HepG2 (cell line): Measurements from ENCODE around the gene TNIP1. TPM values are rescaled to one million over a fixed set of nuclear protein-coding genes. Genes with fewer than 3 reads are reported as not detected.
A peak's percentile ranks its signal among the peaks of the same experiment; 100 is the strongest.

Experiments used
- ATAD3A ChIP-seq: sonication (generic); formaldehyde crosslinking; IDR thresholded peaks from 2 replicates; pipeline ENCODE4 v1.4.0; 2020; ENCODE audit warnings: missing genetic modification reagents
- BHLHE40 ChIP-seq: IDR thresholded peaks from 2 replicates; pipeline ENCODE4 v1.6.1; 2011; ENCODE audit warnings: low read length, improper control_type of control experiment
- CBX5 ChIP-seq: sonication (generic); formaldehyde crosslinking; IDR thresholded peaks from 2 replicates; pipeline ENCODE4 v1.4.0; 2020; ENCODE audit warnings: missing genetic modification reagents, borderline replicate concordance
- KDM5B ChIP-seq: sonication (generic); formaldehyde crosslinking; IDR thresholded peaks from 2 replicates; pipeline ENCODE4 v1.4.0; 2020; ENCODE audit warnings: missing genetic modification reagents, mild to moderate bottlenecking, borderline replicate concordance
- MAF1 ChIP-seq: sonication (generic); formaldehyde crosslinking; IDR thresholded peaks from 2 replicates; pipeline ENCODE4 v1.5.0; 2020; ENCODE audit warnings: missing genetic modification reagents, borderline replicate concordance
- MYNN ChIP-seq: sonication (generic); formaldehyde crosslinking; IDR thresholded peaks from 2 replicates; pipeline ENCODE4 v1.4.0; 2020; ENCODE audit warnings: mild to moderate bottlenecking, low read depth, missing genetic modification reagents
- RFX3 ChIP-seq: IDR thresholded peaks from 2 replicates; pipeline ENCODE4 v1.6.1; 2016; ENCODE audit warnings: missing biosample characterization, missing genetic modification reagents
- ZEB1 ChIP-seq: IDR thresholded peaks from 2 replicates; pipeline ENCODE4 v1.6.1; 2012; ENCODE audit warnings: mild to moderate bottlenecking, low read depth, inconsistent platforms; ENCODE audit not compliant: insufficient replicate concordance
- ZNF180 ChIP-seq: sonication (generic); formaldehyde crosslinking; IDR thresholded peaks from 2 replicates; pipeline ENCODE4 v1.4.0; 2020; ENCODE audit warnings: low read depth, missing genetic modification reagents, borderline replicate concordance
- ZNF367 ChIP-seq: sonication (generic); formaldehyde crosslinking; IDR thresholded peaks from 2 replicates; pipeline ENCODE4 v1.4.0; 2020; ENCODE audit warnings: missing genetic modification reagents, borderline replicate concordance
- ZNF441 ChIP-seq: sonication (generic); formaldehyde crosslinking; IDR thresholded peaks from 2 replicates; pipeline ENCODE4 v1.7.0; 2021; ENCODE audit warnings: missing genetic modification reagents, borderline replicate concordance
- ZNF503 ChIP-seq: sonication (generic); formaldehyde crosslinking; IDR thresholded peaks from 2 replicates; pipeline ENCODE4 v1.4.0; 2020; ENCODE audit warnings: missing genetic modification reagents
- ZNF670 ChIP-seq: sonication (generic); formaldehyde crosslinking; IDR thresholded peaks from 2 replicates; pipeline ENCODE4 v1.8.0; 2022; ENCODE audit warnings: mild to moderate bottlenecking, missing genetic modification reagents, borderline replicate concordance
- ZNF788 ChIP-seq: sonication (generic); formaldehyde crosslinking; IDR thresholded peaks from 2 replicates; pipeline ENCODE4 v1.5.0; 2020; ENCODE audit warnings: mild to moderate bottlenecking, missing genetic modification reagents, borderline replicate concordance
- polyA plus RNA-seq, 8 experiments: library from polyadenylated mRNA; depleted of rRNA in 3 of 8; stranded (reverse) in 7 of 8; unstranded in 1 of 8; fragments of >200 nt; fragmentation: Illumina TruSeq in 4 of 8; extraction: Trizol in 4 of 8; gene quantifications; 2 replicates each; pipeline versions ENCODE4 v1.2.1 to v1.2.3, GENCODE V29; 2011 to 2016; ENCODE audit warnings: low read depth in 4 of 8, missing spikeins in 1 of 8, mixed read lengths in 1 of 8; ENCODE audit not compliant: insufficient read depth in 1 of 8
- total RNA-seq, 5 experiments: library from RNA; depleted of rRNA; stranded (reverse); fragments of >200 nt; fragmentation: Illumina TruSeq; extraction: Trizol; gene quantifications; 2 replicates each; pipeline ENCODE4 v1.2.3, GENCODE V29; 2016; ENCODE audit warnings: low read depth in 1 of 5
- TF ChIP-seq, protein P1 (sequence below), 2 experiments: fragments of 450-650 bp in 1 of 2; sonication (generic) in 1 of 2; formaldehyde crosslinking in 1 of 2; IDR thresholded peaks; 2 replicates each; pipeline versions ENCODE4 v1.6.1 to v1.8.0; 2016 to 2022; ENCODE audit warnings: antibody characterized with exemption in 1 of 2, mild to moderate bottlenecking in 1 of 2, missing genetic modification reagents in 1 of 2
- TF ChIP-seq, protein P2 (sequence below): IDR thresholded peaks from 2 replicates; pipeline ENCODE4 v1.6.1; 2016; ENCODE audit warnings: low read depth, borderline replicate concordance

Gene TNIP1
- total and polyA plus RNA-seq, 2 of the 13 experiments (the other 11 are each of a cell fraction or from before 2014, with no cell fraction given), result 26.2 to 45.9 TPM

DNA sequence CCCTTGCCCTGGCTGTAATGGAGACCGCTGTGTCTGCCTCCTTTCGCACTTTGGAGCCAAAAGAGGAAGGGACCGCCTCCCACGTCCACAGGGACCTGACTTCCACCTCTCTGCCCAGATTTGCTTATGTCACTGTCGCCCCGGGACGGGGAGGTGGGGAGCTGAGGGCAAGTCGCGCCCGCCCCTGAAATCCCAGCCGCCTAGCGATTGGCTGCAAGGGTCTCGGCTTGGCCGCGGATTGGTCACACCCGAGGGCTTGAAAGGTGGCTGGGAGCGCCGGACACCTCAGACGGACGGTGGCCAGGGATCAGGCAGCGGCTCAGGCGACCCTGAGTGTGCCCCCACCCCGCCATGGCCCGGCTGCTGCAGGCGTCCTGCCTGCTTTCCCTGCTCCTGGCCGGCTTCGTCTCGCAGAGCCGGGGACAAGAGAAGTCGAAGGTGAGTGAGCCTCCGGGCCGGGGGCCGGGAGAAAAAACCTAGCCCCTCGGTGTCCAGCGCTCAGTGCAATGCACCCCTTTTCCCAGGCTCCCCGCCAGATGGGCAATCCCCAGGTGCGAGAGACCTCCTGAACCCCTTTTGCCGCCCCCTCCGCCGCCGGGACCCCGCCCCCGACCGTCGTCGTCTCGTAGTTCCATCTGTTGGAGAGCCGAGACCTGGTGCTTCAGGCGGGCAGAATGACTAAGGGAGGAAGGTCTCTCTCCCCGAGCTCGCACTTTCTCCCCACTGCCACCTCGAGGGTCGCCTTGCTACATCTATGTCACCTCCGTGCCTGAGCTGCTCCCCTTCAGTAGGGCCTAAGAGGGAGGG is 60.3 kb downstream of the TNIP1 start, which contains the start of gene GPX3 (continued):
- TF ChIP-seq BHLHE40 (no peak), RFX3 (CRISPR knock-in tag) (no peak), CBX5 (CRISPR knock-in tag) (peak; percentile 12; the same call in 1 of the 2 replicates), ZNF367 (CRISPR knock-in tag) (no peak), ZEB1 (peak; percentile 48), ZNF670 (peak; percentile 67; the same call in 1 of the 2 replicates), ZNF788 (CRISPR knock-in tag) (peak; percentile 73; the same call in 1 of the 2 replicates), ZNF180 (CRISPR knock-in tag) (no peak), MAF1 (no peak), KDM5B (CRISPR knock-in tag) (peak; percentile 71), ZNF503 (no peak), ATAD3A (CRISPR knock-in tag) (no peak), ZNF441 (0 out of 2 replicates have a peak, but pooled peaks have one; percentile 30), MYNN (CRISPR knock-in tag) (no peak)
- TF ChIP-seq, protein P1, sequence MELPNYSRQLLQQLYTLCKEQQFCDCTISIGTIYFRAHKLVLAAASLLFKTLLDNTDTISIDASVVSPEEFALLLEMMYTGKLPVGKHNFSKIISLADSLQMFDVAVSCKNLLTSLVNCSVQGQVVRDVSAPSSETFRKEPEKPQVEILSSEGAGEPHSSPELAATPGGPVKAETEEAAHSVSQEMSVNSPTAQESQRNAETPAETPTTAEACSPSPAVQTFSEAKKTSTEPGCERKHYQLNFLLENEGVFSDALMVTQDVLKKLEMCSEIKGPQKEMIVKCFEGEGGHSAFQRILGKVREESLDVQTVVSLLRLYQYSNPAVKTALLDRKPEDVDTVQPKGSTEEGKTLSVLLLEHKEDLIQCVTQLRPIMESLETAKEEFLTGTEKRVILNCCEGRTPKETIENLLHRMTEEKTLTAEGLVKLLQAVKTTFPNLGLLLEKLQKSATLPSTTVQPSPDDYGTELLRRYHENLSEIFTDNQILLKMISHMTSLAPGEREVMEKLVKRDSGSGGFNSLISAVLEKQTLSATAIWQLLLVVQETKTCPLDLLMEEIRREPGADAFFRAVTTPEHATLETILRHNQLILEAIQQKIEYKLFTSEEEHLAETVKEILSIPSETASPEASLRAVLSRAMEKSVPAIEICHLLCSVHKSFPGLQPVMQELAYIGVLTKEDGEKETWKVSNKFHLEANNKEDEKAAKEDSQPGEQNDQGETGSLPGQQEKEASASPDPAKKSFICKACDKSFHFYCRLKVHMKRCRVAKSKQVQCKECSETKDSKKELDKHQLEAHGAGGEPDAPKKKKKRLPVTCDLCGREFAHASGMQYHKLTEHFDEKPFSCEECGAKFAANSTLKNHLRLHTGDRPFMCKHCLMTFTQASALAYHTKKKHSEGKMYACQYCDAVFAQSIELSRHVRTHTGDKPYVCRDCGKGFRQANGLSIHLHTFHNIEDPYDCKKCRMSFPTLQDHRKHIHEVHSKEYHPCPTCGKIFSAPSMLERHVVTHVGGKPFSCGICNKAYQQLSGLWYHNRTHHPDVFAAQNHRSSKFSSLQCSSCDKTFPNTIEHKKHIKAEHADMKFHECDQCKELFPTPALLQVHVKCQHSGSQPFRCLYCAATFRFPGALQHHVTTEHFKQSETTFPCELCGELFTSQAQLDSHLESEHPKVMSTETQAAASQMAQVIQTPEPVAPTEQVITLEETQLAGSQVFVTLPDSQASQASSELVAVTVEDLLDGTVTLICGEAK (IDR thresholded peaks at IDR 0.05), result no peak
- TF ChIP-seq, protein P1 (CRISPR knock-in tag; IDR thresholded peaks at IDR 0.05), result peak; percentile 45; the same call in 1 of the 2 replicates
- TF ChIP-seq, protein P2, sequence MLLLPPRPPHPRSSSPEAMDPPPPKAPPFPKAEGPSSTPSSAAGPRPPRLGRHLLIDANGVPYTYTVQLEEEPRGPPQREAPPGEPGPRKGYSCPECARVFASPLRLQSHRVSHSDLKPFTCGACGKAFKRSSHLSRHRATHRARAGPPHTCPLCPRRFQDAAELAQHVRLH (CRISPR knock-in tag), result 0 out of 2 replicates have a peak, but pooled peaks have one; percentile 26
